WTC11 (cell line): ENCODE data around the gene AKAP9. TPM values are rescaled to one million over a fixed set of nuclear protein-coding genes. Genes with fewer than 3 reads are reported as not detected.

Experiments
- ATAC-seq: fragments of 200-7000 bp; cut with Tn5 transposase; 2 replicates; pipeline ENCODE4 v1.10.0; 2021; ENCODE audit warnings: mild to moderate bottlenecking, moderate library complexity
- CTCF ChIA-PET: fragments of 300-600 bp; sonication (Branson Sonifier 250); formaldehyde crosslinking; loops from one replicate; lab custom pipeline; 2021; ENCODE audit warnings: antibody characterized with exemption; lab: Charles Lee
- POLR2A ChIA-PET: fragments of 350-600 bp; sonication (Branson Sonifier 250); formaldehyde crosslinking; loops from one replicate; lab custom pipeline; 2021; ENCODE audit warnings: antibody characterized with exemption; lab: Charles Lee
- DNase-seq: peaks from one replicate; pipeline ENCODE4 v3.0.0; 2021; ENCODE audit warnings: low spot score
- H3K27ac Mint-ChIP-seq: 2 replicates; pipeline ENCODE4 v1.8.0; 2021; ENCODE audit warnings: mixed read lengths
- H3K27me3 Mint-ChIP-seq: 2 replicates; pipeline ENCODE4 v1.8.0; 2021; ENCODE audit warnings: low read depth, mild to moderate bottlenecking, moderate library complexity, mixed read lengths
- H3K36me3 Mint-ChIP-seq: 2 replicates; pipeline ENCODE4 v1.8.0; 2021; ENCODE audit warnings: mixed read lengths
- H3K4me1 Mint-ChIP-seq: 2 replicates; pipeline ENCODE4 v1.8.0; 2022; ENCODE audit warnings: mixed read lengths
- H3K4me3 Mint-ChIP-seq: 2 replicates; pipeline ENCODE4 v1.8.0; 2021; ENCODE audit warnings: mild to moderate bottlenecking, moderate library complexity, mixed read lengths
- H3K9me3 Mint-ChIP-seq: 2 replicates; pipeline ENCODE4 v1.8.0; 2021; ENCODE audit warnings: mixed read lengths
- CREM ChIP-seq: sonication (generic); formaldehyde crosslinking; IDR thresholded peaks from 2 replicates; pipeline ENCODE4 v1.8.1; 2022; ENCODE audit warnings: mild to moderate bottlenecking, missing genetic modification reagents, moderate library complexity
- EMX1 ChIP-seq: fragments of 250-450 bp; sonication (Bioruptor Pico); IDR thresholded peaks from 2 replicates; pipeline ENCODE4 v1.8.0; 2021; ENCODE audit warnings: mild to moderate bottlenecking
- FOXK1 ChIP-seq: sonication (generic); formaldehyde crosslinking; IDR thresholded peaks from 2 replicates; pipeline ENCODE4 v1.8.0; 2022; ENCODE audit warnings: mild to moderate bottlenecking, moderate library complexity, missing genetic modification reagents
- GABPB1 ChIP-seq: sonication (generic); formaldehyde crosslinking; IDR thresholded peaks from 2 replicates; pipeline ENCODE4 v1.8.1; 2023; ENCODE audit warnings: mild to moderate bottlenecking, missing genetic modification reagents
- MAX ChIP-seq: sonication (generic); formaldehyde crosslinking; IDR thresholded peaks from 2 replicates; pipeline ENCODE4 v1.8.0; 2022; ENCODE audit warnings: mild to moderate bottlenecking, missing genetic modification reagents
- NFE2L1 ChIP-seq: sonication (generic); formaldehyde crosslinking; IDR thresholded peaks from 2 replicates; pipeline ENCODE4 v1.8.1; 2023; ENCODE audit warnings: missing genetic modification reagents
- RORB ChIP-seq: fragments of 250-450 bp; sonication (Bioruptor Pico); IDR thresholded peaks from 2 replicates; pipeline ENCODE4 v1.9.0; 2021; ENCODE audit warnings: mild to moderate bottlenecking
- SMAD3 ChIP-seq: sonication (generic); formaldehyde crosslinking; IDR thresholded peaks from 2 replicates; pipeline ENCODE4 v1.8.0; 2022; ENCODE audit warnings: missing genetic modification reagents, mild to moderate bottlenecking, borderline replicate concordance
- SP1 ChIP-seq: sonication (generic); formaldehyde crosslinking; conservative IDR thresholded peaks from 2 replicates; pipeline ENCODE4 v1.8.1; 2022; ENCODE audit warnings: missing genetic modification reagents
- TCF7 ChIP-seq: sonication (generic); formaldehyde crosslinking; IDR thresholded peaks from 2 replicates; pipeline ENCODE4 v1.8.0; 2022; ENCODE audit warnings: mild to moderate bottlenecking, low read depth, missing genetic modification reagents, moderate library complexity
- TEAD4 ChIP-seq: sonication (generic); formaldehyde crosslinking; IDR thresholded peaks from 2 replicates; pipeline ENCODE4 v1.8.0; 2022; ENCODE audit warnings: mild to moderate bottlenecking, missing genetic modification reagents
- TP53 ChIP-seq: sonication (generic); formaldehyde crosslinking; IDR thresholded peaks from 2 replicates; pipeline ENCODE4 v1.8.1; 2023; ENCODE audit warnings: mild to moderate bottlenecking, missing genetic modification reagents
- ZBTB21 ChIP-seq: sonication (generic); formaldehyde crosslinking; IDR thresholded peaks from 2 replicates; pipeline ENCODE4 v1.8.1; 2023; ENCODE audit warnings: mild to moderate bottlenecking, missing genetic modification reagents, borderline replicate concordance
- ZMAT4 ChIP-seq: fragments of 250-450 bp; sonication (Bioruptor Pico); IDR thresholded peaks from 2 replicates; pipeline ENCODE4 v1.9.0; 2021; ENCODE audit warnings: mild to moderate bottlenecking
- ZNF121 ChIP-seq: sonication (generic); formaldehyde crosslinking; IDR thresholded peaks from 2 replicates; pipeline ENCODE4 v1.8.0; 2023; ENCODE audit warnings: missing genetic modification reagents
- ZNF138 ChIP-seq: sonication (generic); formaldehyde crosslinking; conservative IDR thresholded peaks from 2 replicates; pipeline ENCODE4 v1.8.1; 2022; ENCODE audit warnings: mild to moderate bottlenecking, moderate library complexity, missing genetic modification reagents
- ZNF219 ChIP-seq: sonication (generic); formaldehyde crosslinking; IDR thresholded peaks from 2 replicates; pipeline ENCODE4 v1.8.0; 2023; ENCODE audit warnings: missing genetic modification reagents, mild to moderate bottlenecking, borderline replicate concordance
- ZNF263 ChIP-seq: sonication (generic); formaldehyde crosslinking; IDR thresholded peaks from 2 replicates; pipeline ENCODE4 v1.8.1; 2022; ENCODE audit warnings: low read depth, mild to moderate bottlenecking, moderate library complexity, missing genetic modification reagents
- ZNF671 ChIP-seq: fragments of 250-450 bp; sonication (Bioruptor Pico); IDR thresholded peaks from 2 replicates; pipeline ENCODE4 v1.8.0; 2021; ENCODE audit warnings: mild to moderate bottlenecking
- total RNA-seq: library from RNA; stranded (reverse); gene quantifications from 3 replicates; pipeline ENCODE4 v1.2.3, GENCODE V29; 2021
- TF ChIP-seq, protein P1 (sequence below): sonication (generic); formaldehyde crosslinking; IDR thresholded peaks from 2 replicates; pipeline ENCODE4 v1.8.1; 2022; ENCODE audit warnings: mild to moderate bottlenecking, moderate library complexity, missing genetic modification reagents
- TF ChIP-seq, protein P2 (sequence below): sonication (generic); formaldehyde crosslinking; IDR thresholded peaks from 2 replicates; pipeline ENCODE4 v1.8.0; 2022; ENCODE audit warnings: mild to moderate bottlenecking, missing genetic modification reagents
- TF ChIP-seq, protein P3 (sequence below): sonication (generic); formaldehyde crosslinking; IDR thresholded peaks from 2 replicates; pipeline ENCODE4 v1.8.1; 2023; ENCODE audit warnings: mild to moderate bottlenecking, missing genetic modification reagents, moderate library complexity
- TF ChIP-seq, protein P4 (sequence below): fragments of 250-450 bp; sonication (Bioruptor Pico); IDR thresholded peaks from 2 replicates; pipeline ENCODE4 v1.9.0; 2021; ENCODE audit warnings: moderate library complexity, mild to moderate bottlenecking, inconsistent platforms, borderline replicate concordance
- TF ChIP-seq, protein P5 (sequence below): fragments of 250-450 bp; sonication (Bioruptor Pico); IDR thresholded peaks from 2 replicates; pipeline ENCODE4 v1.9.0; 2021; ENCODE audit warnings: mild to moderate bottlenecking, borderline replicate concordance

The AKAP9 gene
- total RNA-seq, 1 experiment from 2014 or later = 35.2 TPM

- Mint-ChIP-seq H3K9me3 (peaks cover 4% of the 10 kb centered on the region), H3K36me3 (peaks cover 28% of the 10 kb centered on the region), H3K4me3 (no peak overlapping the region), H3K27me3 (no peaks in the 10 kb centered on the region; the same call in 1 of the 2 replicates), H3K27ac (no peak overlapping the region), H3K4me1 (no peaks in the 10 kb centered on the region)
- ChIA-PET CTCF (no interaction called here), POLR2A (no interaction called here)
- ATAC-seq (no peak), DNase-seq (no peak)
- no peak for TF ChIP-seq FOXK1 (CRISPR knock-in tag)
Measured at GRCh38 chr7:91995391-91996105, 54.9 kb downstream of the AKAP9 start.

GRCh38 chr7:91999631-92000565, 59.2 kb downstream of the AKAP9 start:
- Mint-ChIP-seq H3K27ac (no peak overlapping the region), H3K9me3 (0 out of 2 replicates have a peak, but pooled peaks cover 5% of the 10 kb centered on the region), H3K4me1 (no peaks in the 10 kb centered on the region), H3K36me3 (peaks cover 42% of the 10 kb centered on the region), H3K27me3 (no peaks in the 10 kb centered on the region), H3K4me3 (no peak overlapping the region)
- ChIA-PET CTCF (no interaction called here), POLR2A (no interaction called here)
- ATAC-seq (no peak), DNase-seq (no peak)
- TF ChIP-seq CREM (CRISPR knock-in tag) (no peak), GABPB1 (no peak), ZMAT4 (CRISPR knock-in tag) (no peak), ZNF138 (CRISPR knock-in tag) (no peak), ZNF263 (CRISPR knock-in tag) (no peak), ZNF671 (no peak), ZBTB21 (no peak), ZNF219 (CRISPR knock-in tag) (no peak), SMAD3 (CRISPR knock-in tag) (no peak), TP53 (CRISPR knock-in tag) (no peak), ZNF121 (CRISPR knock-in tag) (no peak)

DNA sequence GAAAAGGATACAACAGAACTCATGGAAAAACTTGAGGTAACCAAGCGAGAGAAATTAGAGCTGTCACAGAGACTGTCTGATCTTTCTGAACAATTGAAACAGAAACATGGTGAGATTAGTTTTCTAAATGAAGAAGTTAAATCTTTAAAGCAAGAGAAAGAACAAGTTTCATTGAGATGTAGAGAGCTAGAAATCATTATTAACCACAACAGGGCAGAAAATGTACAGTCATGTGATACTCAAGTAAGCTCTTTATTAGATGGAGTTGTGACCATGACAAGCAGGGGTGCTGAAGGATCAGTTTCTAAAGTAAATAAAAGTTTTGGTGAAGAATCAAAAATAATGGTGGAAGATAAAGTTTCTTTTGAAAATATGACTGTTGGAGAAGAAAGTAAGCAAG, 62.1 kb downstream of the AKAP9 start:
- DNase-seq (no peak), ATAC-seq (no peak)
- ChIA-PET CTCF (no interaction called here), POLR2A (no interaction called here)
- no peak overlapping the region for H3K4me3 Mint-ChIP-seq
- H3K27ac Mint-ChIP-seq = no peak overlapping the region
- no peaks in the 10 kb centered on the region for H3K27me3 Mint-ChIP-seq
- H3K9me3 Mint-ChIP-seq = peaks cover 8% of the 10 kb centered on the region; the same call in 1 of the 2 replicates
- peaks cover 56% of the 10 kb centered on the region for H3K36me3 Mint-ChIP-seq
- no peaks in the 10 kb centered on the region for H3K4me1 Mint-ChIP-seq
- TF ChIP-seq, protein P1, sequence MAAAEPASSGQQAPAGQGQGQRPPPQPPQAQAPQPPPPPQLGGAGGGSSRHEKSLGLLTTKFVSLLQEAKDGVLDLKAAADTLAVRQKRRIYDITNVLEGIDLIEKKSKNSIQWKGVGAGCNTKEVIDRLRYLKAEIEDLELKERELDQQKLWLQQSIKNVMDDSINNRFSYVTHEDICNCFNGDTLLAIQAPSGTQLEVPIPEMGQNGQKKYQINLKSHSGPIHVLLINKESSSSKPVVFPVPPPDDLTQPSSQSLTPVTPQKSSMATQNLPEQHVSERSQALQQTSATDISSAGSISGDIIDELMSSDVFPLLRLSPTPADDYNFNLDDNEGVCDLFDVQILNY (CRISPR knock-in tag) = no peak
- TF ChIP-seq EMX1 (no peak), TEAD4 (CRISPR knock-in tag) (no peak), NFE2L1 (CRISPR knock-in tag) (no peak), ZBTB21 (no peak), TCF7 (CRISPR knock-in tag) (no peak), RORB (CRISPR knock-in tag) (no peak), MAX (CRISPR knock-in tag) (no peak), SP1 (CRISPR knock-in tag) (no peak)
- TF ChIP-seq, protein P2, sequence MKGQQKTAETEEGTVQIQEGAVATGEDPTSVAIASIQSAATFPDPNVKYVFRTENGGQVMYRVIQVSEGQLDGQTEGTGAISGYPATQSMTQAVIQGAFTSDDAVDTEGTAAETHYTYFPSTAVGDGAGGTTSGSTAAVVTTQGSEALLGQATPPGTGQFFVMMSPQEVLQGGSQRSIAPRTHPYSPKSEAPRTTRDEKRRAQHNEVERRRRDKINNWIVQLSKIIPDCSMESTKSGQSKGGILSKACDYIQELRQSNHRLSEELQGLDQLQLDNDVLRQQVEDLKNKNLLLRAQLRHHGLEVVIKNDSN (CRISPR knock-in tag) = no peak
- TF ChIP-seq, protein P3, sequence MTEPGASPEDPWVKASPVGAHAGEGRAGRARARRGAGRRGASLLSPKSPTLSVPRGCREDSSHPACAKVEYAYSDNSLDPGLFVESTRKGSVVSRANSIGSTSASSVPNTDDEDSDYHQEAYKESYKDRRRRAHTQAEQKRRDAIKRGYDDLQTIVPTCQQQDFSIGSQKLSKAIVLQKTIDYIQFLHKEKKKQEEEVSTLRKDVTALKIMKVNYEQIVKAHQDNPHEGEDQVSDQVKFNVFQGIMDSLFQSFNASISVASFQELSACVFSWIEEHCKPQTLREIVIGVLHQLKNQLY = no peak
- TF ChIP-seq, protein P4, sequence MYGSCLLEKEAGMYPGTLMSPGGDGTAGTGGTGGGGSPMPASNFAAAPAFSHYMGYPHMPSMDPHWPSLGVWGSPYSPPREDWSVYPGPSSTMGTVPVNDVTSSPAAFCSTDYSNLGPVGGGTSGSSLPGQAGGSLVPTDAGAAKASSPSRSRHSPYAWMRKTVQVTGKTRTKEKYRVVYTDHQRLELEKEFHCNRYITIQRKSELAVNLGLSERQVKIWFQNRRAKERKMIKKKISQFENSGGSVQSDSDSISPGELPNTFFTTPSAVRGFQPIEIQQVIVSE (CRISPR knock-in tag) = no peak
- TF ChIP-seq, protein P5, sequence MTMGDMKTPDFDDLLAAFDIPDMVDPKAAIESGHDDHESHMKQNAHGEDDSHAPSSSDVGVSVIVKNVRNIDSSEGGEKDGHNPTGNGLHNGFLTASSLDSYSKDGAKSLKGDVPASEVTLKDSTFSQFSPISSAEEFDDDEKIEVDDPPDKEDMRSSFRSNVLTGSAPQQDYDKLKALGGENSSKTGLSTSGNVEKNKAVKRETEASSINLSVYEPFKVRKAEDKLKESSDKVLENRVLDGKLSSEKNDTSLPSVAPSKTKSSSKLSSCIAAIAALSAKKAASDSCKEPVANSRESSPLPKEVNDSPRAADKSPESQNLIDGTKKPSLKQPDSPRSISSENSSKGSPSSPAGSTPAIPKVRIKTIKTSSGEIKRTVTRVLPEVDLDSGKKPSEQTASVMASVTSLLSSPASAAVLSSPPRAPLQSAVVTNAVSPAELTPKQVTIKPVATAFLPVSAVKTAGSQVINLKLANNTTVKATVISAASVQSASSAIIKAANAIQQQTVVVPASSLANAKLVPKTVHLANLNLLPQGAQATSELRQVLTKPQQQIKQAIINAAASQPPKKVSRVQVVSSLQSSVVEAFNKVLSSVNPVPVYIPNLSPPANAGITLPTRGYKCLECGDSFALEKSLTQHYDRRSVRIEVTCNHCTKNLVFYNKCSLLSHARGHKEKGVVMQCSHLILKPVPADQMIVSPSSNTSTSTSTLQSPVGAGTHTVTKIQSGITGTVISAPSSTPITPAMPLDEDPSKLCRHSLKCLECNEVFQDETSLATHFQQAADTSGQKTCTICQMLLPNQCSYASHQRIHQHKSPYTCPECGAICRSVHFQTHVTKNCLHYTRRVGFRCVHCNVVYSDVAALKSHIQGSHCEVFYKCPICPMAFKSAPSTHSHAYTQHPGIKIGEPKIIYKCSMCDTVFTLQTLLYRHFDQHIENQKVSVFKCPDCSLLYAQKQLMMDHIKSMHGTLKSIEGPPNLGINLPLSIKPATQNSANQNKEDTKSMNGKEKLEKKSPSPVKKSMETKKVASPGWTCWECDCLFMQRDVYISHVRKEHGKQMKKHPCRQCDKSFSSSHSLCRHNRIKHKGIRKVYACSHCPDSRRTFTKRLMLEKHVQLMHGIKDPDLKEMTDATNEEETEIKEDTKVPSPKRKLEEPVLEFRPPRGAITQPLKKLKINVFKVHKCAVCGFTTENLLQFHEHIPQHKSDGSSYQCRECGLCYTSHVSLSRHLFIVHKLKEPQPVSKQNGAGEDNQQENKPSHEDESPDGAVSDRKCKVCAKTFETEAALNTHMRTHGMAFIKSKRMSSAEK (CRISPR knock-in tag) = no peak
